Panc1 (cell line): Measurements from ENCODE around the gene SYCN. TPM values are rescaled to one million over a fixed set of nuclear protein-coding genes. Genes with fewer than 3 reads are reported as not detected.

ENCODE experiments used
- ATAC-seq: fragments of 200-7000 bp; cut with Tn5 transposase; 2 replicates; pipeline ENCODE4 v1.9.1; 2020; ENCODE audit warnings: mild to moderate bottlenecking, moderate library complexity
- BruUV-seq: library from RNA; stranded (reverse); fragments of 400-500 nt; replicated peaks from 2 replicates; lab custom pipeline; 2021; lab: Mats Ljungman, UMichigan
- CTCF ChIA-PET: fragments of 300-600 bp; sonication (Branson Sonifier 250); formaldehyde crosslinking; loops from one replicate; lab custom pipeline; 2022; ENCODE audit warnings: antibody characterized with exemption; lab: Charles Lee
- POLR2A ChIA-PET: fragments of 300-600 bp; sonication (Branson Sonifier 250); formaldehyde crosslinking; loops from one replicate; lab custom pipeline; 2022; ENCODE audit warnings: antibody characterized with exemption; lab: Charles Lee
- DNase-seq: peaks from one replicate; pipeline ENCODE4 v3.0.0-alpha.2; 2010; ENCODE audit warnings: low read depth, low spot score
- H3K27ac ChIP-seq: 2 replicates; pipeline ENCODE4 v1.5.1; 2011; ENCODE audit warnings: mild to moderate bottlenecking, low read length, inconsistent platforms
- H3K27me3 ChIP-seq: fragments of 200-500 bp; sonication (Bioruptor generic); 2 replicates; pipeline ENCODE4 v1.6.0; 2014; ENCODE audit warnings: low read length, inconsistent platforms; ENCODE audit not compliant: control insufficient read depth, insufficient read depth
- H3K36me3 ChIP-seq: fragments of 200-500 bp; sonication (Bioruptor generic); 2 replicates; pipeline ENCODE4 v1.5.1; 2014; ENCODE audit warnings: inconsistent platforms, mild to moderate bottlenecking, low read length, moderate library complexity; ENCODE audit not compliant: control insufficient read depth, insufficient read depth
- H3K4me1 ChIP-seq: 2 replicates; pipeline ENCODE4 v1.5.1; 2011; ENCODE audit warnings: inconsistent platforms, mild to moderate bottlenecking, low read length, moderate library complexity; ENCODE audit not compliant: control insufficient read depth, insufficient read depth
- H3K4me3 ChIP-seq, 2 experiments: 2 replicates each; pipeline ENCODE4 v1.5.1; 2011 to 2012; ENCODE audit warnings: low read depth in 2 of 2, low read length in 2 of 2, mild to moderate bottlenecking in 2 of 2, inconsistent platforms in 1 of 2, moderate library complexity in 1 of 2
- H3K9me3 ChIP-seq: fragments of 200-500 bp; sonication (Bioruptor generic); 2 replicates; pipeline ENCODE4 v1.5.1; 2014; ENCODE audit warnings: low read depth, mild to moderate bottlenecking, inconsistent platforms, low read length, moderate library complexity; ENCODE audit not compliant: control insufficient read depth, insufficient read depth
- POLR2AphosphoS5 ChIP-seq: IDR thresholded peaks from 2 replicates; pipeline ENCODE4 v1.6.1; 2012; ENCODE audit warnings: mild to moderate bottlenecking, low read depth, low read length, moderate library complexity
- SIN3A ChIP-seq: IDR thresholded peaks from 2 replicates; pipeline ENCODE4 v1.6.1; 2012; ENCODE audit warnings: low read depth, mild to moderate bottlenecking, low read length, moderate library complexity, borderline replicate concordance; ENCODE audit not compliant: insufficient read depth
- TCF7L2 ChIP-seq: IDR thresholded peaks from 2 replicates; pipeline ENCODE4 v1.6.1; 2011; ENCODE audit warnings: mild to moderate bottlenecking, low read depth, low read length, inconsistent platforms
- in situ Hi-C: cut with HindIII; loops from 2 replicates; pipeline ENCODE4 v1.10.0; 2016; ENCODE audit warnings: low sequenced_read_pairs, low pct_unique_long_range_greater_than_20kb
- intact Hi-C: fragments of 100-400 bp; cut with micrococcal nuclease; formaldehyde crosslinking; loops from one replicate; pipeline ENCODE4 v1.10.0; 2022; ENCODE audit not compliant: unreplicated experiment
- total RNA-seq: library from RNA; stranded (reverse); gene quantifications from one replicate; pipeline ENCODE4 v1.2.1, GENCODE V29; 2021; ENCODE audit not compliant: unreplicated experiment
- TF ChIP-seq, protein P1 (sequence below), 2 experiments: IDR thresholded peaks; 2 replicates each; pipeline ENCODE4 v1.6.1; 2011 to 2012; ENCODE audit warnings: low read depth in 2 of 2, control low read depth in 1 of 2, low read length in 1 of 2, mild to moderate bottlenecking in 1 of 2, moderate library complexity in 1 of 2; ENCODE audit not compliant: insufficient read depth in 1 of 2
- TF ChIP-seq, protein P2 (sequence below): fragments of 450-650 bp; IDR thresholded peaks from 2 replicates; pipeline ENCODE4 v1.5.1; 2017; ENCODE audit warnings: mild to moderate bottlenecking

Gene SYCN
- total RNA-seq, 1 experiment from 2014 or later: 0.33 TPM

GRCh38 chr19:39154100-39154628, 49.9 kb downstream of the SYCN start:
- in situ Hi-C loops (no loop called here), intact Hi-C loops (no loop called here)
- TSS peak; percentile 37 for BruUV-seq
- no peaks in the 10 kb centered on the region for H3K36me3 ChIP-seq
- no peaks in the 10 kb centered on the region for H3K27me3 ChIP-seq
- no peak for DNase-seq
- H3K4me1 ChIP-seq: peaks cover 51% of the 10 kb centered on the region
- no peak for ATAC-seq
- POLR2A ChIA-PET: interaction anchor here (0.6 kb wide), 4 partner anchors 37 to 262 kb away, joined by 3 to 14 read pairs (median 8); no protein-coding TSS in a partner anchor
- 0 out of 2 replicates have a peak overlapping the region, but pooled peaks have one; percentile 5 for H3K27ac ChIP-seq
- no peak overlapping the region for H3K4me3 ChIP-seq
- TF ChIP-seq POLR2AphosphoS5 (no peak), TCF7L2 (no peak), SIN3A (no peak)
- TF ChIP-seq, protein P1, sequence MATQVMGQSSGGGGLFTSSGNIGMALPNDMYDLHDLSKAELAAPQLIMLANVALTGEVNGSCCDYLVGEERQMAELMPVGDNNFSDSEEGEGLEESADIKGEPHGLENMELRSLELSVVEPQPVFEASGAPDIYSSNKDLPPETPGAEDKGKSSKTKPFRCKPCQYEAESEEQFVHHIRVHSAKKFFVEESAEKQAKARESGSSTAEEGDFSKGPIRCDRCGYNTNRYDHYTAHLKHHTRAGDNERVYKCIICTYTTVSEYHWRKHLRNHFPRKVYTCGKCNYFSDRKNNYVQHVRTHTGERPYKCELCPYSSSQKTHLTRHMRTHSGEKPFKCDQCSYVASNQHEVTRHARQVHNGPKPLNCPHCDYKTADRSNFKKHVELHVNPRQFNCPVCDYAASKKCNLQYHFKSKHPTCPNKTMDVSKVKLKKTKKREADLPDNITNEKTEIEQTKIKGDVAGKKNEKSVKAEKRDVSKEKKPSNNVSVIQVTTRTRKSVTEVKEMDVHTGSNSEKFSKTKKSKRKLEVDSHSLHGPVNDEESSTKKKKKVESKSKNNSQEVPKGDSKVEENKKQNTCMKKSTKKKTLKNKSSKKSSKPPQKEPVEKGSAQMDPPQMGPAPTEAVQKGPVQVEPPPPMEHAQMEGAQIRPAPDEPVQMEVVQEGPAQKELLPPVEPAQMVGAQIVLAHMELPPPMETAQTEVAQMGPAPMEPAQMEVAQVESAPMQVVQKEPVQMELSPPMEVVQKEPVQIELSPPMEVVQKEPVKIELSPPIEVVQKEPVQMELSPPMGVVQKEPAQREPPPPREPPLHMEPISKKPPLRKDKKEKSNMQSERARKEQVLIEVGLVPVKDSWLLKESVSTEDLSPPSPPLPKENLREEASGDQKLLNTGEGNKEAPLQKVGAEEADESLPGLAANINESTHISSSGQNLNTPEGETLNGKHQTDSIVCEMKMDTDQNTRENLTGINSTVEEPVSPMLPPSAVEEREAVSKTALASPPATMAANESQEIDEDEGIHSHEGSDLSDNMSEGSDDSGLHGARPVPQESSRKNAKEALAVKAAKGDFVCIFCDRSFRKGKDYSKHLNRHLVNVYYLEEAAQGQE (IDR thresholded peaks at IDR 0.05; ENCODE audit: insufficient read depth in 1 of 2, low read depth in 2 of 2, low read length in 1 of 2): no peak
- TF ChIP-seq, protein P2, sequence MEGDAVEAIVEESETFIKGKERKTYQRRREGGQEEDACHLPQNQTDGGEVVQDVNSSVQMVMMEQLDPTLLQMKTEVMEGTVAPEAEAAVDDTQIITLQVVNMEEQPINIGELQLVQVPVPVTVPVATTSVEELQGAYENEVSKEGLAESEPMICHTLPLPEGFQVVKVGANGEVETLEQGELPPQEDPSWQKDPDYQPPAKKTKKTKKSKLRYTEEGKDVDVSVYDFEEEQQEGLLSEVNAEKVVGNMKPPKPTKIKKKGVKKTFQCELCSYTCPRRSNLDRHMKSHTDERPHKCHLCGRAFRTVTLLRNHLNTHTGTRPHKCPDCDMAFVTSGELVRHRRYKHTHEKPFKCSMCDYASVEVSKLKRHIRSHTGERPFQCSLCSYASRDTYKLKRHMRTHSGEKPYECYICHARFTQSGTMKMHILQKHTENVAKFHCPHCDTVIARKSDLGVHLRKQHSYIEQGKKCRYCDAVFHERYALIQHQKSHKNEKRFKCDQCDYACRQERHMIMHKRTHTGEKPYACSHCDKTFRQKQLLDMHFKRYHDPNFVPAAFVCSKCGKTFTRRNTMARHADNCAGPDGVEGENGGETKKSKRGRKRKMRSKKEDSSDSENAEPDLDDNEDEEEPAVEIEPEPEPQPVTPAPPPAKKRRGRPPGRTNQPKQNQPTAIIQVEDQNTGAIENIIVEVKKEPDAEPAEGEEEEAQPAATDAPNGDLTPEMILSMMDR: no peak
- CTCF ChIA-PET: interaction anchor here (0.5 kb wide), 1 partner anchor 21 kb away, joined by 4 read pairs; no protein-coding TSS in a partner anchor
- H3K9me3 ChIP-seq: no peaks in the 10 kb centered on the region

Other genes starting within 250 kb of the SYCN start
- gene FBXO17, start 228.5 kb downstream of the SYCN start, total RNA-seq: 411 TPM
- gene FBXO27, start 171.7 kb downstream of the SYCN start, total RNA-seq: 443 TPM
- 10.3 TPM for gene ACP7, start 119.9 kb downstream of the SYCN start, total RNA-seq
- 311 TPM for gene PAK4, start 78.5 kb downstream of the SYCN start, total RNA-seq
- gene NCCRP1, start 7.3 kb downstream of the SYCN start, total RNA-seq: 0.46 TPM
- not detected for gene IFNL3, start 40.7 kb upstream of the SYCN start, total RNA-seq
- not detected for gene IFNL4, start 44.6 kb upstream of the SYCN start, total RNA-seq
- gene IFNL2, start 64.1 kb upstream of the SYCN start, total RNA-seq: 0.33 TPM
- 0.57 TPM for gene IFNL1, start 92.1 kb upstream of the SYCN start, total RNA-seq
- gene LRFN1, start 116.6 kb upstream of the SYCN start, total RNA-seq: 15.2 TPM
- 3.7 TPM for gene GMFG, start 131.8 kb upstream of the SYCN start, total RNA-seq
- 1,339 TPM for gene SAMD4B, start 138.2 kb upstream of the SYCN start, total RNA-seq
- gene PAF1, start 186.8 kb upstream of the SYCN start, total RNA-seq: 901 TPM
- 739 TPM for gene MED29, start 187.1 kb upstream of the SYCN start, total RNA-seq
- 414 TPM for gene ZFP36, start 202.6 kb upstream of the SYCN start, total RNA-seq
- gene PLEKHG2, start 208.4 kb upstream of the SYCN start, total RNA-seq: 1,988 TPM
- gene RPS16, start 231.7 kb upstream of the SYCN start, total RNA-seq: 27,832 TPM
- gene SUPT5H, start 241.3 kb upstream of the SYCN start, total RNA-seq: 1,614 TPM